ENCODE results near the gene PRKCQ.

The PRKCQ gene

GRCh38 chr10:6602026-6602699 lies 22.1 kb upstream of the PRKCQ start:
- peaks cover 0 to 4% of the 10 kb centered on the region in 2 experiments for H3K4me1 ChIP-seq (ENCODE audit: control insufficient read depth in 1 of 2, insufficient read depth in 2 of 2, low read length in 2 of 2)
- no peak overlapping the region for H2AFZ ChIP-seq (ENCODE audit: insufficient read depth, low read length, poor library complexity)
- H2BK12ac ChIP-seq (ENCODE audit: low read length), result no peak overlapping the region
- H3K27ac ChIP-seq (ENCODE audit: low read depth, low read length), result no peak overlapping the region
- no peak overlapping the region for H2BK5ac ChIP-seq (ENCODE audit: low read depth, low read length, poor library complexity)
- no peak overlapping the region for H3K14ac ChIP-seq (ENCODE audit: low read length)
- no peak overlapping the region for H3K23ac ChIP-seq (ENCODE audit: low read length)
- H3K79me2 ChIP-seq (ENCODE audit: control insufficient read depth, insufficient read depth, low read length, poor library complexity), result no peaks in the 10 kb centered on the region
- no peaks in the 10 kb centered on the region for H3K27me3 ChIP-seq (ENCODE audit: insufficient read depth, low read length)
- no peak overlapping the region for H2BK120ac ChIP-seq (ENCODE audit: insufficient read depth, low read length, poor library complexity)
- no CpG with 5 or more reads among the region's 2 CpGs for WGBS (ENCODE audit: extremely low coverage, insufficient coverage, insufficient read length)
- no peak overlapping the region for H3K18ac ChIP-seq (ENCODE audit: low read length)
- H3K4me3 ChIP-seq (ENCODE audit: low read depth, low read length), result no peak overlapping the region
- H4K91ac ChIP-seq (ENCODE audit: low read depth, low read length), result no peak overlapping the region
- no peak overlapping the region for H3K4me2 ChIP-seq (ENCODE audit: low read length)
- H4K12ac ChIP-seq (ENCODE audit: low read depth, low read length), result no peak overlapping the region
- no peak overlapping the region for H3K9ac ChIP-seq (ENCODE audit: low read length)
- no peaks in the 10 kb centered on the region for H3K36me3 ChIP-seq (ENCODE audit: control insufficient read depth in 1 of 2, insufficient read depth in 2 of 2, low read length in 2 of 2)
- no peak overlapping the region for H3K4ac ChIP-seq (ENCODE audit: low read depth, low read length)
- H3K9me3 ChIP-seq (ENCODE audit: insufficient read depth, low read depth, low read length), result peaks cover 2% of the 10 kb centered on the region
- no peak overlapping the region for H4K8ac ChIP-seq (ENCODE audit: low read depth, low read length)
- no peak overlapping the region for H2AK5ac ChIP-seq (ENCODE audit: low read length)
- H3K79me1 ChIP-seq (ENCODE audit: low read length), result no peaks in the 10 kb centered on the region
- DNase-seq, result no peak

DNA sequence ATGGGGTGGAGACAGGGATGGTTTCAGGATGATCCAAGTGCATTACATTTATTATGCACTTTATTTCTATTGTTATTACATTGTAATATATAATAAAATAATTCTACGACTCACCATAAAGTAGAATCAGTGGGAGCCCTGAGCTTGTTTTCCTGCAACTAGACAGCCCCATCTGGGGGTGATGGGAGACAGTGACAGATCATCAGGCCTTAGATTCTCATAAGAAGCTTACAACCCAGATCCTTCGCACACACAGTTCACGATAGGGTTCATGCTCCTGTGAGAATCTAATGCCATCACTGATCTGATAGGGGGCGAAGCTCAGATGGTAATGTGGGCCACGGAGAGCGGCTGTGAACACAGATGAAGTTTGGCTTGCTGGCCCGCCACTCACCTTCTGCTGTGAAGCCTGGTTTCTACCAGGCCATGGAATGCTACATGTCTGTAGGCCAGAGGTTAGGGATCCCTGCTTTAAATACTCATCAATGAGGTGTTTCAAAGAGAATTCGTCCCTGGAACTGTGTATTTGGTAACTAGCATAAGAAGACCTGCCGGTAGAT lies 21.2 kb upstream of the PRKCQ start:
- no peak overlapping the region for H3K4me2 ChIP-seq (ENCODE audit: low read length)
- H2AK5ac ChIP-seq (ENCODE audit: low read length), result no peak overlapping the region
- no peaks in the 10 kb centered on the region for H3K79me1 ChIP-seq (ENCODE audit: low read length)
- no peak overlapping the region for H4K8ac ChIP-seq (ENCODE audit: low read depth, low read length)
- H3K18ac ChIP-seq (ENCODE audit: low read length), result no peak overlapping the region
- H3K36me3 ChIP-seq (ENCODE audit: control insufficient read depth in 1 of 2, insufficient read depth in 2 of 2, low read length in 2 of 2), result no peaks in the 10 kb centered on the region
- no peaks in the 10 kb centered on the region for H3K79me2 ChIP-seq (ENCODE audit: control insufficient read depth, insufficient read depth, low read length, poor library complexity)
- no peaks in the 10 kb centered on the region for H3K27me3 ChIP-seq (ENCODE audit: insufficient read depth, low read length)
- no peak overlapping the region for H4K12ac ChIP-seq (ENCODE audit: low read depth, low read length)
- no CpG with 5 or more reads among the region's 9 CpGs for WGBS (ENCODE audit: extremely low coverage, insufficient coverage, insufficient read length)
- H3K4ac ChIP-seq (ENCODE audit: low read depth, low read length), result no peak overlapping the region
- peaks cover 2% of the 10 kb centered on the region for H3K9me3 ChIP-seq (ENCODE audit: insufficient read depth, low read depth, low read length)
- no peak overlapping the region for H2BK5ac ChIP-seq (ENCODE audit: low read depth, low read length, poor library complexity)
- H3K27ac ChIP-seq (ENCODE audit: low read depth, low read length), result no peak overlapping the region
- H3K23ac ChIP-seq (ENCODE audit: low read length), result no peak overlapping the region
- H4K91ac ChIP-seq (ENCODE audit: low read depth, low read length), result no peak overlapping the region
- no peak overlapping the region for H2AFZ ChIP-seq (ENCODE audit: insufficient read depth, low read length, poor library complexity)
- H3K4me3 ChIP-seq (ENCODE audit: low read depth, low read length), result no peak overlapping the region
- no peak for DNase-seq
- no peak overlapping the region for H3K14ac ChIP-seq (ENCODE audit: low read length)
- H3K9ac ChIP-seq (ENCODE audit: low read length), result no peak overlapping the region
- no peak overlapping the region for H2BK120ac ChIP-seq (ENCODE audit: insufficient read depth, low read length, poor library complexity)
- H2BK12ac ChIP-seq (ENCODE audit: low read length), result no peak overlapping the region
- H3K4me1 ChIP-seq (ENCODE audit: control insufficient read depth in 1 of 2, insufficient read depth in 2 of 2, low read length in 2 of 2), result peaks cover 0 to 4% of the 10 kb centered on the region in 2 experiments

GRCh38 chr10:6600224-6600987 lies 20.3 kb upstream of the PRKCQ start:
- no peak overlapping the region for H3K4me2 ChIP-seq (ENCODE audit: low read length)
- H2BK5ac ChIP-seq (ENCODE audit: low read depth, low read length, poor library complexity), result no peak overlapping the region
- H3K9ac ChIP-seq (ENCODE audit: low read length), result peak overlapping the region; percentile 38
- H3K18ac ChIP-seq (ENCODE audit: low read length), result no peak overlapping the region
- no peak overlapping the region for H3K4ac ChIP-seq (ENCODE audit: low read depth, low read length)
- H3K4me1 ChIP-seq (ENCODE audit: control insufficient read depth in 1 of 2, insufficient read depth in 2 of 2, low read length in 2 of 2), result peaks cover 0 to 4% of the 10 kb centered on the region in 2 experiments
- H3K27me3 ChIP-seq (ENCODE audit: insufficient read depth, low read length), result no peaks in the 10 kb centered on the region
- H3K79me1 ChIP-seq (ENCODE audit: low read length), result no peaks in the 10 kb centered on the region
- no peak overlapping the region for H2AK5ac ChIP-seq (ENCODE audit: low read length)
- WGBS (ENCODE audit: extremely low coverage, insufficient coverage, insufficient read length), result no CpG with 5 or more reads among the region's 7 CpGs
- H3K14ac ChIP-seq (ENCODE audit: low read length), result no peak overlapping the region
- no peak overlapping the region for H4K91ac ChIP-seq (ENCODE audit: low read depth, low read length)
- H4K12ac ChIP-seq (ENCODE audit: low read depth, low read length), result no peak overlapping the region
- no peak overlapping the region for H3K27ac ChIP-seq (ENCODE audit: low read depth, low read length)
- no peak overlapping the region for H3K4me3 ChIP-seq (ENCODE audit: low read depth, low read length)
- no peaks in the 10 kb centered on the region for H3K36me3 ChIP-seq (ENCODE audit: control insufficient read depth in 1 of 2, insufficient read depth in 2 of 2, low read length in 2 of 2)
- H2BK12ac ChIP-seq (ENCODE audit: low read length), result no peak overlapping the region
- no peak for DNase-seq
- H3K9me3 ChIP-seq (ENCODE audit: insufficient read depth, low read depth, low read length), result peaks cover 2% of the 10 kb centered on the region
- peak overlapping the region; percentile 70 for H3K23ac ChIP-seq (ENCODE audit: low read length)
- H3K79me2 ChIP-seq (ENCODE audit: control insufficient read depth, insufficient read depth, low read length, poor library complexity), result no peaks in the 10 kb centered on the region
- no peak overlapping the region for H2BK120ac ChIP-seq (ENCODE audit: insufficient read depth, low read length, poor library complexity)
- no peak overlapping the region for H4K8ac ChIP-seq (ENCODE audit: low read depth, low read length)
- H2AFZ ChIP-seq (ENCODE audit: insufficient read depth, low read length, poor library complexity), result no peak overlapping the region

DNA sequence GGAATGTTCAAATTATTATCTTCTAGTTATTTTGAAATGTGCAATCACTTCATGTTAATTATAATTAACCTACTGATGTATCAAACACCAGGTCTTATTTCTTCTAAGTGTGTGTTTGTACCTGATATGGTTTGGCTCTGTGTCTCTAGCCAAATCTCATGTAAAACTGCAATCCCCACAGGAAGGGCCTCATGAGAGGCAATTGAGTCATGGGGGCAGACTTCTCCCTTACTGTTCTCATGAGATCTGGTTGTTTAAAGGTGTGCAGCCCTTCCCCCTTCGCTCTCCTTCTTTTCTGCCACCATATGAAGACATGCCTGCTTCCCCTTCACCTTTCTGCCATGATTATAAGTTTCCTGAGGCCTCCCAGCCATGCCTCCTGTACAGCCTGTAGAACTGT lies 18.6 kb upstream of the PRKCQ start:
- no peak overlapping the region for H3K4me2 ChIP-seq (ENCODE audit: low read length)
- no peak overlapping the region for H3K4me3 ChIP-seq (ENCODE audit: low read depth, low read length)
- H3K79me2 ChIP-seq (ENCODE audit: control insufficient read depth, insufficient read depth, low read length, poor library complexity), result no peaks in the 10 kb centered on the region
- H3K4me1 ChIP-seq (ENCODE audit: control insufficient read depth in 1 of 2, insufficient read depth in 2 of 2, low read length in 2 of 2), result peaks cover 2 to 4% of the 10 kb centered on the region in 2 experiments
- no peak overlapping the region for H2BK120ac ChIP-seq (ENCODE audit: insufficient read depth, low read length, poor library complexity)
- H3K27ac ChIP-seq (ENCODE audit: low read depth, low read length), result no peak overlapping the region
- H4K91ac ChIP-seq (ENCODE audit: low read depth, low read length), result no peak overlapping the region
- peaks cover 2% of the 10 kb centered on the region for H3K9me3 ChIP-seq (ENCODE audit: insufficient read depth, low read depth, low read length)
- H3K23ac ChIP-seq (ENCODE audit: low read length), result no peak overlapping the region
- no peak overlapping the region for H3K9ac ChIP-seq (ENCODE audit: low read length)
- no peak overlapping the region for H3K14ac ChIP-seq (ENCODE audit: low read length)
- H3K18ac ChIP-seq (ENCODE audit: low read length), result no peak overlapping the region
- H2BK12ac ChIP-seq (ENCODE audit: low read length), result no peak overlapping the region
- WGBS (ENCODE audit: extremely low coverage, insufficient coverage, insufficient read length), result no CpG with 5 or more reads among the region's 1 CpG
- no peak overlapping the region for H3K4ac ChIP-seq (ENCODE audit: low read depth, low read length)
- no peak overlapping the region for H2BK5ac ChIP-seq (ENCODE audit: low read depth, low read length, poor library complexity)
- no peaks in the 10 kb centered on the region for H3K79me1 ChIP-seq (ENCODE audit: low read length)
- no peak overlapping the region for H2AFZ ChIP-seq (ENCODE audit: insufficient read depth, low read length, poor library complexity)
- no peak overlapping the region for H2AK5ac ChIP-seq (ENCODE audit: low read length)
- DNase-seq, result no peak
- H3K36me3 ChIP-seq (ENCODE audit: control insufficient read depth in 1 of 2, insufficient read depth in 2 of 2, low read length in 2 of 2), result no peaks in the 10 kb centered on the region
- H4K12ac ChIP-seq (ENCODE audit: low read depth, low read length), result no peak overlapping the region
- H3K27me3 ChIP-seq (ENCODE audit: insufficient read depth, low read length), result no peaks in the 10 kb centered on the region
- no peak overlapping the region for H4K8ac ChIP-seq (ENCODE audit: low read depth, low read length)
